HG03280 (cell line): Measurements from ENCODE around the gene SAXO2.
"Not testable (repeated sequence)": the region's sequence is repeated elsewhere in the genome, so short reads cannot be mapped to it uniquely, and the experiment has no call there.

ENCODE experiments used
- ATAC-seq: cut with Tn5 transposase; IDR thresholded peaks from one replicate; pipeline ENCODE4 v1.9.1; 2021; ENCODE audit warnings: mild to moderate bottlenecking, moderate library complexity; ENCODE audit not compliant: unreplicated experiment

Gene SAXO2

DNA sequence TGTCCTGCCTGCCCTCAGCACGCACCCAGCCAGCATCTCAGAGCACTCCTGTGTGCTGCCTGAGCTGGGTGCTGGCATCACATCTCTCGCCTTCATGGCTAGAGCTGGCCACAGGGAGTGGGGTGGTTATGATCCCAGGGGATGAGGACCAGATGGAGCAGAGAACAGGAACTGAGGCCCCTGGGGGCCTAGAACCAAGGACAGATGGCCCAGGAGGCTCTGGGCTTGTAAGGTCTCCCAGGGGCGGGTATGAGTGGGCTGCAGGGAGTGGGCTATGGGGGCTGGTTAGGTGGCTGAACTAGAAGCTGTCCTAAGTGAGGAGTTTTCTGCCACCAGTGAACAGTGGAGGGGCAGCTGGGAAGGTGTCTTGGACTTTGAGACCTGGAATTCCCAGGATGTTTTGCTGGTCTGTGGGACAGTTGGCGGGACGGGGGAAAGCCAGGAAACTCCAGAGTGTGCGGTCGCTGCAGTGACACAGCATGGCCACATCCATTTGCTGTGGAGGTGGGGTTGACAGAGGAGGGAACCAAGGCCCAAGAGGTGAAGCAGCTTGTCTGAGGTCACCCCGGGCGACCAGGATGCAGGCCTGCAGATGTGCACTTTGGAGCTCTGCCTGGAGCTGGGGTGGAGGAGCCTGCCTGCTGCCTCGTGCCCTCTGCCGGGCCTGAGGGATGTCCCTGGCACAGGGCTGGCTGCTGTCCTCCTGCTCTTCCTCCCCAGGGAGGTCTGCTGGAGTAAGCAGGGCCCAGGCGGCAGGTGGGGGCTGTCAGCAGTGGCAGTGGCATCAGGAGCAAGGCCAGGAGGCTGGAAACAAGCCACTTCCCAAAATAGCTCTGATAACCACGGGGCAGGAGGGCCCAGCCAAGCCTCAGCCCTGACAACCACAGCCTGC lies 70.3 kb downstream of the SAXO2 start:
- ATAC-seq: not testable (repeated sequence)

DNA sequence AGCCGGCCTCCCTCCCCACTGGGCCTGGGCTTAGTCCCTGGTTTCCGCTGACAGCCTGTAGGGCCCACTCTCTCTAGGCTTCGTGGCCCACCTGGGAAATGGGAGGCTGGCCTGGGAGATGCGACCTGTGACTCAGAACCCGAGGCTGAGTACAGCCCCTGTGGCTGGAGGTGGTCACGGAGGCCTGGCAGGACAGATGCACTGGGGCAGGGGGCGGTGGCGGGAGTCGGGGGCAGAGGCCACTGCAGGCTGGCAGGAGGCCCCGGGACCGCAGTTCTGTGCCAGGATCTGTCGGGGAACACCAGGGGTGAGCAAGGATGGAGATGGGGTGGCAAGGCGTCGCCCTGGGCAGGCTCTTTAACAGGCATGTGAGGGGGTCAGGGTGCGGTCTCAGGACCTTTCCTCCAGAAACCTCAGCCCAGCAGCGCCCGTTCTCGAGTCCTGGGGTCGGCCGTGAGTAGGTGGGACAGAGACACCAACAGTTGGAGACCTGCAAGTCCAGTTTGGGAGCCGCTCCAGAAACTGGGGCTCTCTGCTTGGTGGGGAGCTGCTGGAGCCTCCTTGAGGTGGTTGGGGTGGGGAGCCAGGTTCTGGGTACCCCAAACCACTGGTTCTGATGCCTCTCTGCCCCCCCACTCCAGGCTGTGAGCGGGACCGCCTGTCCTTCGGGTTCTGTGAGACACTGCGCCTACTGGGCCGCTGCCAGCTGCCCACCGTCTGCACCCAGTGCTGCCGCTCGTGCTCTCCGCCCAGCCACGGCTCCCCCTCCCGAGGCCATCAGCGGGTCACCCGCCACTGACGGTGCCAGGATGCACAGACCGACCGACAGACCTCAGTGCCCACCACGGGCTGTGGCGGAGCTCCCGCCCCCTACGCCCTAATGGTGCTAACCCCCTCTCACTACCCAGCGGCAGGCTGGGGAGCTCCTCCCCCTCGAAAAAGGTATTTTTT lies 71.3 kb downstream of the SAXO2 start:
- not testable (repeated sequence) for ATAC-seq
